H1 (cell line): Measurements from ENCODE around the gene HDLBP. TPM values are rescaled to one million over a fixed set of nuclear protein-coding genes. Genes with fewer than 3 reads are reported as not detected.

Experiments
- CTCF ChIA-PET: fragments of 300-600 bp; sonication (Branson Sonifier 250); formaldehyde crosslinking; loops from one replicate; lab custom pipeline; 2021; ENCODE audit not compliant: partially characterized antibody; lab: Charles Lee
- POLR2A ChIA-PET: fragments of 300-600 bp; sonication (Branson Sonifier 250); formaldehyde crosslinking; loops from one replicate; lab custom pipeline; 2021; ENCODE audit warnings: inconsistent platforms; ENCODE audit not compliant: partially characterized antibody; lab: Charles Lee
- DNase-seq, 2 experiments: peaks; one replicate each; pipeline versions ENCODE4 v3.0.0 to v3.0.0-alpha.2; 2010 to 2022; ENCODE audit warnings: low spot score in 2 of 2, low read depth in 1 of 2, mixed read lengths in 1 of 2
- FAIRE-seq: peaks from 2 replicates; lab custom pipeline; 2011; peaks lifted over from hg19 to GRCh38; lab: Jason Lieb, UNC
- H2AFZ ChIP-seq: 2 replicates; pipeline ENCODE4 v1.8.1; 2012; ENCODE audit warnings: low read length, inconsistent platforms
- H2AK5ac ChIP-seq: 2 replicates; pipeline ENCODE4 v1.6.1; 2013; ENCODE audit warnings: low read depth, low read length
- H2BK120ac ChIP-seq: replicated peaks from 2 replicates; pipeline ENCODE3; 2013; ENCODE audit warnings: low read depth, low read length, inconsistent platforms
- H2BK12ac ChIP-seq: 2 replicates; pipeline ENCODE4 v1.6.1; 2013; ENCODE audit warnings: low read depth, low read length
- H2BK15ac ChIP-seq: 2 replicates; pipeline ENCODE4 v1.6.1; 2013; ENCODE audit warnings: low read length
- H2BK20ac ChIP-seq: 2 replicates; pipeline ENCODE4 v1.6.1; 2013; ENCODE audit warnings: low read length
- H2BK5ac ChIP-seq: 2 replicates; pipeline ENCODE4 v1.6.1; 2013; ENCODE audit warnings: low read depth, low read length
- H3K14ac ChIP-seq: 2 replicates; pipeline ENCODE4 v1.6.1; 2013; ENCODE audit warnings: inconsistent platforms; ENCODE audit not compliant: insufficient read length
- H3K18ac ChIP-seq: 2 replicates; pipeline ENCODE4 v1.6.1; 2013; ENCODE audit warnings: low read length; ENCODE audit errors: extremely low read depth
- H3K23ac ChIP-seq: 2 replicates; pipeline ENCODE4 v1.6.1; 2013; ENCODE audit warnings: inconsistent platforms; ENCODE audit not compliant: insufficient read length
- H3K23me2 ChIP-seq: 2 replicates; pipeline ENCODE4 v1.6.1; 2013; ENCODE audit warnings: low read depth, low read length
- H3K27ac ChIP-seq: 2 replicates; pipeline ENCODE4 v1.6.1; 2011; ENCODE audit warnings: low read depth, low read length, inconsistent platforms
- H3K27me3 ChIP-seq, 4 experiments: replicated peaks in 1 of 4; 1 replicate in 1 of 4; 2 replicates in 3 of 4; pipeline versions ENCODE4 v1.6.1 to v1.8.1; 2011 to 2013; ENCODE audit warnings: low read length in 3 of 4, mild to moderate bottlenecking in 3 of 4, inconsistent platforms in 2 of 4, mixed read lengths in 2 of 4, moderate library complexity in 1 of 4; ENCODE audit not compliant: control insufficient read depth in 3 of 4, insufficient read depth in 3 of 4; ENCODE audit errors: extremely low read depth in 1 of 4
- H3K36me3 ChIP-seq, 4 experiments: 2 replicates each; pipeline versions ENCODE4 v1.6.1 to v1.8.1; 2011 to 2013; ENCODE audit warnings: mild to moderate bottlenecking in 4 of 4, low read length in 3 of 4, moderate library complexity in 2 of 4, control low read depth in 1 of 4, inconsistent platforms in 1 of 4; ENCODE audit not compliant: insufficient read depth in 4 of 4, control insufficient read depth in 2 of 4
- H3K4ac ChIP-seq: replicated peaks from 2 replicates; pipeline ENCODE3; 2013; ENCODE audit warnings: low read length, low read depth, mixed read lengths, inconsistent platforms; ENCODE audit not compliant: insufficient read length
- H3K4me1 ChIP-seq, 4 experiments: replicated peaks in 1 of 4; 1 replicate in 1 of 4; 2 replicates in 3 of 4; pipeline versions ENCODE4 v1.6.1 to v1.8.1; 2011 to 2013; ENCODE audit warnings: low read length in 3 of 4, inconsistent platforms in 2 of 4, mixed read lengths in 1 of 4; ENCODE audit not compliant: insufficient read depth in 4 of 4, control insufficient read depth in 3 of 4
- H3K4me2 ChIP-seq, 2 experiments: 2 replicates each; pipeline versions ENCODE4 v1.6.1 to v1.8.1; 2011 to 2013; ENCODE audit warnings: low read depth in 2 of 2, low read length in 2 of 2, control low read depth in 1 of 2, inconsistent platforms in 1 of 2, mild to moderate bottlenecking in 1 of 2; ENCODE audit not compliant: insufficient read depth in 1 of 2
- H3K4me3 ChIP-seq, 4 experiments: fragments of 200-600, 300-600 bp in 1 of 4; sonication (generic), shearing (Covaris generic), sonication (Bioruptor Twin) in 1 of 4; 2 replicates each; pipeline versions ENCODE4 v1.5.1 to v1.8.1; 2011 to 2016; ENCODE audit warnings: low read length in 4 of 4, low read depth in 3 of 4, control low read depth in 2 of 4, inconsistent platforms in 2 of 4, mild to moderate bottlenecking in 2 of 4, mixed read lengths in 1 of 4, moderate library complexity in 1 of 4; ENCODE audit not compliant: insufficient read depth in 2 of 4; ENCODE audit errors: extremely low read depth in 1 of 4
- H3K56ac ChIP-seq: replicated peaks from 2 replicates; pipeline ENCODE3; 2013; ENCODE audit warnings: low read depth, mild to moderate bottlenecking, mixed read lengths, low read length, inconsistent platforms; ENCODE audit not compliant: insufficient read length
- H3K79me1 ChIP-seq: 2 replicates; pipeline ENCODE4 v1.6.1; 2013; ENCODE audit warnings: low read depth, low read length, control low read depth
- H3K79me2 ChIP-seq, 2 experiments: 2 replicates each; pipeline versions ENCODE4 v1.6.1 to v1.8.1; 2012 to 2013; ENCODE audit warnings: low read length in 2 of 2, mild to moderate bottlenecking in 2 of 2, inconsistent platforms in 1 of 2; ENCODE audit not compliant: insufficient read depth in 2 of 2, control insufficient read depth in 1 of 2
- H3K9ac ChIP-seq, 4 experiments: replicated peaks in 1 of 4; 1 replicate in 1 of 4; 2 replicates in 3 of 4; pipeline versions ENCODE4 v1.6.1 to v1.8.1; 2011 to 2013; ENCODE audit warnings: low read depth in 3 of 4, low read length in 3 of 4, control low read depth in 2 of 4, mild to moderate bottlenecking in 2 of 4, moderate library complexity in 2 of 4, inconsistent platforms in 1 of 4; ENCODE audit errors: extremely low read depth in 1 of 4
- H3K9me3 ChIP-seq, 2 experiments: 2 replicates each; pipeline versions ENCODE4 v1.6.1 to v1.8.1; 2012 to 2013; ENCODE audit warnings: mild to moderate bottlenecking in 2 of 2, moderate library complexity in 2 of 2, control low read depth in 1 of 2, inconsistent platforms in 1 of 2, low read depth in 1 of 2, low read length in 1 of 2, mixed read lengths in 1 of 2; ENCODE audit not compliant: insufficient read depth in 2 of 2
- H4K20me1 ChIP-seq, 2 experiments: replicated peaks in 1 of 2; 2 replicates each; pipeline versions ENCODE3 to v1.8.1; 2011 to 2013; ENCODE audit warnings: inconsistent platforms in 2 of 2, low read length in 2 of 2, mild to moderate bottlenecking in 1 of 2; ENCODE audit not compliant: insufficient read depth in 2 of 2, control insufficient read depth in 1 of 2
- H4K5ac ChIP-seq: 2 replicates; pipeline ENCODE4 v1.6.1; 2013; ENCODE audit warnings: low read length, low read depth, mixed read lengths, inconsistent platforms; ENCODE audit not compliant: insufficient read length
- H4K8ac ChIP-seq: 2 replicates; pipeline ENCODE4 v1.8.0; 2013; ENCODE audit warnings: mild to moderate bottlenecking, moderate library complexity, low read length, inconsistent platforms; ENCODE audit not compliant: insufficient read depth; ENCODE audit errors: extremely low read depth
- H4K91ac ChIP-seq: replicated peaks from 2 replicates; pipeline ENCODE3; 2013; ENCODE audit warnings: low read length, mixed read lengths, inconsistent platforms; ENCODE audit not compliant: insufficient read length
- ASH2L ChIP-seq: fragments of 200-600, 300-600 bp; sonication (generic); IDR thresholded peaks from one replicate; pipeline ENCODE4 v1.7.1; 2017; ENCODE audit warnings: low read length
- CTCF ChIP-seq, 3 experiments: IDR thresholded peaks; 1 replicate in 2 of 3; 2 replicates in 1 of 3; pipeline versions ENCODE4 v1.5.1 to v1.6.1; 2011; ENCODE audit warnings: low read length in 3 of 3, mild to moderate bottlenecking in 3 of 3, inconsistent platforms in 2 of 3, low read depth in 1 of 3, moderate library complexity in 1 of 3; ENCODE audit not compliant: insufficient read depth in 1 of 3; ENCODE audit errors: control extremely low read depth in 1 of 3
- FOSL1 ChIP-seq: IDR thresholded peaks from 2 replicates; pipeline ENCODE4 v1.6.1; 2011; ENCODE audit warnings: mild to moderate bottlenecking, low read depth, low read length, moderate library complexity; ENCODE audit not compliant: insufficient read depth
- GTF2F1 ChIP-seq: IDR thresholded peaks from 2 replicates; pipeline ENCODE4 v1.6.1; 2012; ENCODE audit warnings: low read depth, low read length, improper control_type of control experiment, borderline replicate concordance
- HDAC2 ChIP-seq, 2 experiments: fragments of 300-600 bp in 1 of 2; sonication (generic) in 1 of 2; IDR thresholded peaks; 2 replicates each; pipeline ENCODE4 v1.6.1; 2011 to 2012; ENCODE audit warnings: low read depth in 2 of 2, low read length in 2 of 2, mild to moderate bottlenecking in 2 of 2, moderate library complexity in 2 of 2, borderline replicate concordance in 1 of 2, inconsistent platforms in 1 of 2
- JUND ChIP-seq: IDR thresholded peaks from 2 replicates; pipeline ENCODE4 v1.6.1; 2011; ENCODE audit warnings: mild to moderate bottlenecking, improper control_type of control experiment, low read length
- KDM4A ChIP-seq: IDR thresholded peaks from one replicate; pipeline ENCODE4 v1.7.1; 2012; ENCODE audit warnings: low read depth, mild to moderate bottlenecking, moderate library complexity, low read length, inconsistent platforms; ENCODE audit not compliant: severe bottlenecking
- POLR2A ChIP-seq, 2 experiments: IDR thresholded peaks; 1 replicate in 1 of 2; 2 replicates in 1 of 2; pipeline ENCODE4 v1.6.1; 2011; ENCODE audit warnings: low read depth in 2 of 2, low read length in 2 of 2, mild to moderate bottlenecking in 2 of 2; ENCODE audit errors: control extremely low read depth in 1 of 2
- SIX5 ChIP-seq: IDR thresholded peaks from 2 replicates; pipeline ENCODE4 v1.6.1; 2011; ENCODE audit warnings: mild to moderate bottlenecking, low read depth, low read length
- SUZ12 ChIP-seq: fragments of 200-600 bp; sonication (generic); IDR thresholded peaks from 2 replicates; pipeline ENCODE4 v1.6.1; 2012; ENCODE audit warnings: mild to moderate bottlenecking, inconsistent platforms, low read length, moderate library complexity, mixed read lengths
- WGBS, 2 experiments: shearing (Covaris generic) in 1 of 2; methylation state at CpG; one replicate each; pipeline versions ENCODE4 v1.1.6 to v1.1.7; 2013 to 2015; ENCODE audit warnings: low lambda C conversion rate in 2 of 2, mixed read lengths in 2 of 2, inconsistent platforms in 1 of 2, low coverage in 1 of 2, missing lambda C conversion rate in 1 of 2; ENCODE audit not compliant: insufficient replicate concordance in 2 of 2, insufficient coverage in 1 of 2, insufficient read length in 1 of 2; ENCODE audit errors: extremely low coverage in 1 of 2, missing lambda C conversion rate in 1 of 2; 5-methylcytosine and 5-hydroxymethylcytosine counted together
- polyA plus RNA-seq, 7 experiments: library from polyadenylated mRNA; depleted of rRNA in 3 of 7; stranded (reverse) in 5 of 7; unstranded in 2 of 7; fragments of >200 nt in 5 of 7; fragments of 200-250 nt in 2 of 7; gene quantifications; 1 replicate in 5 of 7; 2 replicates in 1 of 7; 4 replicates in 1 of 7; pipeline versions ENCODE4 v1.2.1 to v1.2.3, GENCODE V29; 2011 to 2013; ENCODE audit warnings: missing spikeins in 2 of 7, mixed read lengths in 2 of 7
- total RNA-seq: library from RNA; stranded (reverse); fragmentation: NEBNext Ultra II Directional; extraction: Animal tissue kit (Norgen Biotek cat#: 25700); gene quantifications from 2 replicates; pipeline ENCODE4 v1.2.1, GENCODE V29; 2021

HDLBP gene
- total and polyA plus RNA-seq, 2 of the 8 experiments (the other 6 are each of a cell fraction or from before 2014, with no cell fraction given): 185 to 360 TPM

- no peaks in the 10 kb centered on the region for H3K36me3 ChIP-seq
- H3K4me3 ChIP-seq: no peak overlapping the region
- no peak overlapping the region for H3K9ac ChIP-seq
- H4K8ac ChIP-seq: no peak overlapping the region
- CTCF ChIA-PET: interaction anchor here (0.7 to 1.6 kb wide), 2 partner anchors 8 to 16 kb away, joined by 3 to 4 read pairs; no protein-coding TSS in a partner anchor
- H2BK12ac ChIP-seq: no peak overlapping the region
- no peak overlapping the region for H3K23ac ChIP-seq
- no peak overlapping the region for H3K4ac ChIP-seq
- H3K79me1 ChIP-seq: peaks cover 12% of the 10 kb centered on the region
- no peak overlapping the region for H2BK20ac ChIP-seq
- 88% methylated on average over 13 of the region's 13 CpGs; no CpG with 5 or more reads in 1 of the 2 experiments for WGBS, 2 experiments
- H2BK5ac ChIP-seq: no peak overlapping the region
- H3K79me2 ChIP-seq: peaks cover 67 to 90% of the 10 kb centered on the region in 2 experiments
- no peak overlapping the region for H3K4me2 ChIP-seq
- no peak overlapping the region for H4K5ac ChIP-seq
- DNase-seq (no peak), FAIRE-seq (no peak)
- peaks cover 0 to 7% (median 2%) of the 10 kb centered on the region in 4 experiments; a peak in 4 of 7 replicates for H3K4me1 ChIP-seq
- no peak overlapping the region for H3K14ac ChIP-seq
- H2AK5ac ChIP-seq: no peak overlapping the region
- H2BK120ac ChIP-seq: no peak overlapping the region
- H3K56ac ChIP-seq: no peak overlapping the region
- no peak overlapping the region for H2AFZ ChIP-seq
- peaks cover 2 to 22% of the 10 kb centered on the region in 2 experiments for H4K20me1 ChIP-seq
- H4K91ac ChIP-seq: no peak overlapping the region
- peaks cover 3% of the 10 kb centered on the region; the same call in 1 of the 2 replicates for H3K23me2 ChIP-seq
- no peaks in the 10 kb centered on the region for H3K27me3 ChIP-seq
- no peak overlapping the region for H3K18ac ChIP-seq
- H3K27ac ChIP-seq: no peak overlapping the region
- H3K9me3 ChIP-seq: no peaks in the 10 kb centered on the region
- POLR2A ChIA-PET: interaction anchor here (1.1 to 1.6 kb wide), 2 partner anchors 12 to 18 kb away, joined by 3 to 4 read pairs; no protein-coding TSS in a partner anchor
- no peak overlapping the region for H2BK15ac ChIP-seq
- no peak for TF ChIP-seq FOSL1
- TF ChIP-seq CTCF (IDR thresholded peaks at IDR 0.05; ENCODE audit: control extremely low read depth in 1 of 3, insufficient read depth in 1 of 3, low read depth in 1 of 3, low read length in 3 of 3): no peak
- TF ChIP-seq GTF2F1: no peak
- no peak for TF ChIP-seq JUND
- TF ChIP-seq SUZ12: no peak
- TF ChIP-seq KDM4A: no peak
- TF ChIP-seq POLR2A (IDR thresholded peaks at IDR 0.05; ENCODE audit: control extremely low read depth in 1 of 2, low read depth in 2 of 2, low read length in 2 of 2): no peak
- no peak for TF ChIP-seq SIX5
- no peak for TF ChIP-seq ASH2L
- no peak for TF ChIP-seq HDAC2 (IDR thresholded peaks at IDR 0.05; ENCODE audit: borderline replicate concordance in 1 of 2, low read depth in 2 of 2, low read length in 2 of 2)
These were observed 4.4 kb downstream of the HDLBP start for GRCh38 chr2:241310917-241311566.
